B cell (primary cell): ENCODE measurements around the gene ARL6. TPM values are rescaled to one million over a fixed set of nuclear protein-coding genes. Genes with fewer than 3 reads are reported as not detected.

Experiments used
- ATAC-seq: fragments of 200-7000 bp; cut with Tn5 transposase; one replicate; pipeline ENCODE4 v1.10.0; 2021; ENCODE audit warnings: low read depth, mild to moderate bottlenecking, moderate number of reproducible peaks, moderate library complexity
- CTCF ChIA-PET: fragments of 350-600 bp; sonication (Branson Sonifier 250); formaldehyde crosslinking; loops from one replicate; lab custom pipeline; 2021; ENCODE audit warnings: antibody characterized with exemption, inconsistent platforms; lab: Charles Lee
- POLR2A ChIA-PET: fragments of 350-600 bp; sonication (Branson Sonifier 250); formaldehyde crosslinking; loops from one replicate; lab custom pipeline; 2021; ENCODE audit warnings: antibody characterized with exemption; lab: Charles Lee
- DNase-seq: peaks from one replicate; pipeline ENCODE4 v3.0.0; 2013
- H2AFZ ChIP-seq: 2 replicates; pipeline ENCODE4 v1.6.1; 2012; ENCODE audit warnings: mild to moderate bottlenecking, low read depth, low read length; ENCODE audit not compliant: insufficient read depth, poor library complexity, severe bottlenecking
- H3K27ac ChIP-seq, 2 donors: 1 replicate in 1 of 2; 2 replicates in 1 of 2; pipeline ENCODE4 v1.5.1; 2012 to 2013; ENCODE audit warnings: low read length in 2 of 2, mild to moderate bottlenecking in 2 of 2, moderate library complexity in 1 of 2
- H3K27me3 ChIP-seq, 4 experiments: fragments of 200-600 bp in 1 of 4; sonication (generic) in 1 of 4; replicated peaks in 1 of 4; 1 replicate in 2 of 4; 2 replicates in 2 of 4; pipeline versions ENCODE4 v1.6.1 to v1.7.0; 2013 to 2016; ENCODE audit warnings: low read length in 3 of 4, mild to moderate bottlenecking in 2 of 4, mixed read lengths in 1 of 4, moderate library complexity in 1 of 4; ENCODE audit not compliant: insufficient read depth in 4 of 4, control insufficient read depth in 3 of 4; ENCODE audit errors: control extremely low read depth in 1 of 4
- H3K36me3 ChIP-seq, 2 experiments: replicated peaks in 1 of 2; 1 replicate in 1 of 2; 2 replicates in 1 of 2; pipeline versions ENCODE4 v1.6.1 to v1.7.1; 2013; ENCODE audit warnings: low read length in 1 of 2; ENCODE audit not compliant: insufficient read depth in 2 of 2, control insufficient read depth in 1 of 2; ENCODE audit errors: control extremely low read depth in 1 of 2, extremely low read depth in 1 of 2
- H3K4me1 ChIP-seq, 2 donors: fragments of 200-600 bp in 1 of 2; sonication (generic) in 1 of 2; 1 replicate in 1 of 2; 2 replicates in 1 of 2; pipeline versions ENCODE4 v1.5.1 to v1.6.1; 2013 to 2017; ENCODE audit warnings: low read length in 2 of 2; ENCODE audit not compliant: control insufficient read depth in 2 of 2, insufficient read depth in 2 of 2
- H3K4me2 ChIP-seq: replicated peaks from 2 replicates; pipeline ENCODE3; 2012; ENCODE audit warnings: mild to moderate bottlenecking, low read depth, low read length; ENCODE audit not compliant: poor library complexity, severe bottlenecking
- H3K4me3 ChIP-seq, 5 experiments: fragments of 200-600 bp in 1 of 5; sonication (generic) in 1 of 5; 1 replicate in 3 of 5; 2 replicates in 2 of 5; pipeline versions ENCODE4 v1.5.1 to v1.7.0; 2011 to 2016; ENCODE audit warnings: low read length in 4 of 5, mild to moderate bottlenecking in 4 of 5, low read depth in 2 of 5, control low read depth in 1 of 5, moderate library complexity in 1 of 5; ENCODE audit not compliant: insufficient read depth in 1 of 5; ENCODE audit errors: control extremely low read depth in 1 of 5, extremely low read depth in 1 of 5
- H3K79me2 ChIP-seq: fragments of 200-600 bp; sonication (generic); one replicate; pipeline ENCODE4 v1.6.0; 2016; ENCODE audit warnings: low read length; ENCODE audit not compliant: control insufficient read depth, insufficient read depth
- H3K9ac ChIP-seq: fragments of 200-600 bp; sonication (generic); 2 replicates; pipeline ENCODE4 v1.6.1; 2017; ENCODE audit warnings: mild to moderate bottlenecking, low read length, moderate library complexity
- H3K9me3 ChIP-seq, 3 donors: one replicate each; pipeline versions ENCODE4 v1.6.1 to v1.7.1; 2013; ENCODE audit warnings: low read length in 2 of 3; ENCODE audit not compliant: control insufficient read depth in 2 of 3, insufficient read depth in 1 of 3; ENCODE audit errors: control extremely low read depth in 1 of 3
- H4K20me1 ChIP-seq: 2 replicates; pipeline ENCODE4 v1.6.0; 2012; ENCODE audit warnings: mild to moderate bottlenecking, low read length; ENCODE audit not compliant: insufficient read depth, control insufficient read depth, poor library complexity, severe bottlenecking
- H3K27ac Mint-ChIP-seq: one replicate; pipeline ENCODE4 v1.8.0; 2021; ENCODE audit warnings: mixed read lengths
- H3K27me3 Mint-ChIP-seq: one replicate; pipeline ENCODE4 v1.8.0; 2021; ENCODE audit warnings: mixed read lengths
- H3K4me1 Mint-ChIP-seq: one replicate; pipeline ENCODE4 v1.8.0; 2021; ENCODE audit warnings: mixed read lengths
- H3K4me3 Mint-ChIP-seq: one replicate; pipeline ENCODE4 v1.8.0; 2021; ENCODE audit warnings: mixed read lengths
- H3K9me3 Mint-ChIP-seq: one replicate; pipeline ENCODE4 v1.8.0; 2022; ENCODE audit warnings: mixed read lengths; ENCODE audit not compliant: insufficient read depth
- EZH2 ChIP-seq: IDR thresholded peaks from 2 replicates; pipeline ENCODE4 v1.6.1; 2012; ENCODE audit warnings: borderline replicate concordance, low read depth, mild to moderate bottlenecking, moderate library complexity, low read length; ENCODE audit not compliant: insufficient read depth, poor library complexity, severe bottlenecking
- WGBS: methylation state at CpG from one replicate; pipeline ENCODE4 v1.1.5; 2013; ENCODE audit warnings: missing lambda C conversion rate; ENCODE audit not compliant: insufficient coverage; 5-methylcytosine and 5-hydroxymethylcytosine counted together
- intact Hi-C: fragments of 100-400 bp; cut with micrococcal nuclease; formaldehyde crosslinking; loops from one replicate; pipeline ENCODE4 v1.10.0; 2022
- polyA plus RNA-seq: library from polyadenylated mRNA; depleted of rRNA; stranded (reverse); fragments of >200 nt; gene quantifications from 2 replicates; pipeline ENCODE4 v1.2.3, GENCODE V29; 2012
- total RNA-seq, 2 donors: library from RNA; stranded (reverse); fragments of 120-200 nt in 1 of 2; gene quantifications; 1 replicate in 1 of 2; 2 replicates in 1 of 2; pipeline versions ENCODE4 v1.2.3 to v1.2.4, GENCODE V29; 2013 to 2022
- TF ChIP-seq, protein P1 (sequence below): fragments of 200-600 bp; IDR thresholded peaks from one replicate; pipeline ENCODE4 v1.8.0; 2022; ENCODE audit warnings: antibody characterized with exemption, mild to moderate bottlenecking

The ARL6 gene
- total and polyA plus RNA-seq, 2 donors (not counting 1 experiment from before 2014, with no cell fraction given) = 1.6 to 5.6 TPM

DNA sequence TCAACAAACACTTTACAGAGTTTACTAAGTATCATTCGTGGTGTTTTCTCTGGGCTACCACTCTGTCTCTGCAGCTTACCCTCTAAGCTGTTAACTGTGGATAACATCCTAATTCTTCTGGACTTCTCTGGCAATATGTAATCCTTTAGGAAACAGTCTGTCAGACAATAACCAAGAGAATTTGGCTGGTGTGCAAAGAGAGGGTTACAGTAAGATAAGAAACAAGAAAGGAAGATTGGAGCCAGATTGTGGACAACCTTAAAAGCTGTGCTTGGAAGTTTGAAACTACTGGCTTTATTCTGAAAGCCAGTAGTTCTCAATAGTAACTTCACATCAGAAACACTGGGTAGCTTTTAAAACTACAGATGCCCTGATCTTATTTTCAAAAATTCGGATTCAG is 778 bp downstream of the ARL6 start:
- ChIA-PET POLR2A (no interaction called here), CTCF (interaction anchor here (1.8 kb wide), 1 partner anchor 257 kb away, joined by 5 read pairs; no protein-coding TSS in a partner anchor)
- DNase-seq (no peak), ATAC-seq (no peak)
- peak overlapping the region; percentile 98 for H3K4me3 Mint-ChIP-seq
- H2AFZ ChIP-seq = peak overlapping the region; percentile 97
- no peaks in the 10 kb centered on the region for H3K27me3 ChIP-seq
- H3K4me3 ChIP-seq = peak overlapping the region in 1 of 5 experiments; percentile 99
- H3K4me2 ChIP-seq = peak overlapping the region; percentile 83
- WGBS = 100% methylated on average over 1 of the region's 2 CpGs
- no peaks in the 10 kb centered on the region for H3K9me3 Mint-ChIP-seq
- H4K20me1 ChIP-seq = no peaks in the 10 kb centered on the region
- H3K36me3 ChIP-seq = no peaks in the 10 kb centered on the region
- H3K9me3 ChIP-seq = no peaks in the 10 kb centered on the region
- peaks cover 30% of the 10 kb centered on the region for H3K4me1 Mint-ChIP-seq
- H3K79me2 ChIP-seq = no peaks in the 10 kb centered on the region
- no peak overlapping the region for H3K27ac Mint-ChIP-seq
- H3K4me1 ChIP-seq = peaks cover 13% of the 10 kb centered on the region in 2 donors
- peak overlapping the region; percentile 91 for H3K9ac ChIP-seq
- intact Hi-C loops = loop anchor here (2.0 kb wide), 2 partner anchors 205 to 1135 kb away; partner anchors contain the start of gene DCBLD2
- no peak for TF ChIP-seq EZH2
- TF ChIP-seq, protein P1, sequence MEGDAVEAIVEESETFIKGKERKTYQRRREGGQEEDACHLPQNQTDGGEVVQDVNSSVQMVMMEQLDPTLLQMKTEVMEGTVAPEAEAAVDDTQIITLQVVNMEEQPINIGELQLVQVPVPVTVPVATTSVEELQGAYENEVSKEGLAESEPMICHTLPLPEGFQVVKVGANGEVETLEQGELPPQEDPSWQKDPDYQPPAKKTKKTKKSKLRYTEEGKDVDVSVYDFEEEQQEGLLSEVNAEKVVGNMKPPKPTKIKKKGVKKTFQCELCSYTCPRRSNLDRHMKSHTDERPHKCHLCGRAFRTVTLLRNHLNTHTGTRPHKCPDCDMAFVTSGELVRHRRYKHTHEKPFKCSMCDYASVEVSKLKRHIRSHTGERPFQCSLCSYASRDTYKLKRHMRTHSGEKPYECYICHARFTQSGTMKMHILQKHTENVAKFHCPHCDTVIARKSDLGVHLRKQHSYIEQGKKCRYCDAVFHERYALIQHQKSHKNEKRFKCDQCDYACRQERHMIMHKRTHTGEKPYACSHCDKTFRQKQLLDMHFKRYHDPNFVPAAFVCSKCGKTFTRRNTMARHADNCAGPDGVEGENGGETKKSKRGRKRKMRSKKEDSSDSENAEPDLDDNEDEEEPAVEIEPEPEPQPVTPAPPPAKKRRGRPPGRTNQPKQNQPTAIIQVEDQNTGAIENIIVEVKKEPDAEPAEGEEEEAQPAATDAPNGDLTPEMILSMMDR = no peak
- H3K27me3 Mint-ChIP-seq = no peaks in the 10 kb centered on the region
- peak overlapping the region in 1 of 2 donors; percentile 74 for H3K27ac ChIP-seq

DNA sequence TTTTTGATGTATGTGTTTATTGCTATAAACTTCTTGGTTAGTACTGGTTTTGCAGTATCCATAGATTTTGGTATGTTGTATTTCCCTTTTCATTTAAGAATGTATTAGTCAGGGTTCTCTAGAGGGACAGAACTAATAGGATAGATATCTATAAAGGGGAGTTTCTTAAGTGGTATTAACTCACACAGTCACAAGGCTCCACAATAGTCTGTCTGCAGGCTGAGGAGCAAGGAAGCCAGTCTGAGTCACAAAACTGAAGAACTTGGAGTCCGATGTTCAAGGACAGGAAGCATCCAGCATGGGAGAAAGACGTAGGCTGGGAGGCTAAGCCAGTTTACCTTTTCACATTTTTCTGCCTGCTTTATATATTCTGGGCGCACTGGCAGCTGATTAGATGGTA is 8.4 kb downstream of the ARL6 start:
- TF ChIP-seq, protein P1 = no peak
- TF ChIP-seq EZH2 = no peak
- H3K4me3 ChIP-seq = no peak overlapping the region
- ChIA-PET POLR2A (no interaction called here), CTCF (no interaction called here)
- no peak overlapping the region for H3K9ac ChIP-seq
- peaks cover 3% of the 10 kb centered on the region for H3K79me2 ChIP-seq
- no peaks in the 10 kb centered on the region for H3K27me3 Mint-ChIP-seq
- DNase-seq (no peak), ATAC-seq (no peak)
- no peaks in the 10 kb centered on the region for H3K27me3 ChIP-seq
- H3K4me3 Mint-ChIP-seq = no peak overlapping the region
- no peaks in the 10 kb centered on the region for H3K9me3 Mint-ChIP-seq
- no peaks in the 10 kb centered on the region for H3K4me1 Mint-ChIP-seq
- intact Hi-C loops = no loop called here
- H3K27ac Mint-ChIP-seq = no peak overlapping the region
- WGBS = 100% methylated on average over 2 of the region's 3 CpGs
- H4K20me1 ChIP-seq = no peaks in the 10 kb centered on the region
- H3K4me2 ChIP-seq = no peak overlapping the region
- H3K4me1 ChIP-seq = no peaks in the 10 kb centered on the region
- H2AFZ ChIP-seq = no peak overlapping the region
- no peaks in the 10 kb centered on the region for H3K36me3 ChIP-seq
- H3K27ac ChIP-seq = no peak overlapping the region
- peaks cover 0 to 5% (median 0%) of the 10 kb centered on the region in 3 donors for H3K9me3 ChIP-seq
